ENCODE measurements around the gene PPP6R3.

- TF ChIP-seq RARB (CRISPR knock-in tag; IDR thresholded peaks at IDR 0.05) (no peak), ESRRG (CRISPR knock-in tag; IDR thresholded peaks at IDR 0.05) (no peak), PPARA (CRISPR knock-in tag; IDR thresholded peaks at IDR 0.05; ENCODE audit: borderline replicate concordance) (no peak), ZC3H10 (CRISPR knock-in tag; IDR thresholded peaks at IDR 0.05) (no peak), TCF4 (CRISPR knock-in tag; IDR thresholded peaks at IDR 0.05; ENCODE audit: borderline replicate concordance) (no peak), PATZ1 (CRISPR knock-in tag; IDR thresholded peaks at IDR 0.05; ENCODE audit: borderline replicate concordance) (no peak), ZNF8 (CRISPR knock-in tag; IDR thresholded peaks at IDR 0.05) (no peak), ISL1 (CRISPR knock-in tag; IDR thresholded peaks at IDR 0.05) (no peak), ZFP30 (CRISPR knock-in tag; IDR thresholded peaks at IDR 0.05) (no peak), CSRNP3 (CRISPR knock-in tag; IDR thresholded peaks at IDR 0.05) (no peak), SNAI2 (CRISPR knock-in tag; IDR thresholded peaks at IDR 0.05) (no peak), BACH2 (CRISPR knock-in tag; IDR thresholded peaks at IDR 0.05; ENCODE audit: borderline replicate concordance) (no peak), CREB5 (CRISPR knock-in tag; IDR thresholded peaks at IDR 0.05; ENCODE audit: low read depth) (no peak)
Measured at GRCh38 chr11:68416070-68416578, 44.4 kb upstream of the PPP6R3 start.
